ENCODE data around the gene PLAC1.
A peak's percentile ranks its signal among the peaks of the same experiment; 100 is the strongest.

The PLAC1 gene

DNA sequence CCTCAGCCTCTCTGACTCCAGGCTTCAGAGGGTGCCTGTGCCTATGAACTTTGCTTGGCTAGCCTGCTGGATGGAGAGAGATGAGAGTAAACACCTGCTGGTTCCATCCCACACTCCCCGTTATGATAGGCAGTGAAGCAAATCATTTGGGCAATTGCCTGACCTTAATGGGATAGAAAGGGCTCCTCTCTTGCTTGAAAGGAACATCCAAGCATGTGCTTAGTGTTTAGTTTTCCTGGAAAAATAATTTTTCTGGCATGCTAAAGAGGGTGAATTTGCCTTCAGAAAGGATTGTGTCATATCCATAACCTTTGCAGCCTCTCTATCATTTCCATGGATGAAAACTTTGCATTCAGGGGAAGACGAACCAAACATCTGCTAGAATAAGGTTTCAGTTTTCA, 10.8 kb downstream of the PLAC1 start:
- no peak overlapping the region for H3K4me3 ChIP-seq (replicated peaks; ENCODE audit: low read depth, low read length)
- TF ChIP-seq, protein P1, sequence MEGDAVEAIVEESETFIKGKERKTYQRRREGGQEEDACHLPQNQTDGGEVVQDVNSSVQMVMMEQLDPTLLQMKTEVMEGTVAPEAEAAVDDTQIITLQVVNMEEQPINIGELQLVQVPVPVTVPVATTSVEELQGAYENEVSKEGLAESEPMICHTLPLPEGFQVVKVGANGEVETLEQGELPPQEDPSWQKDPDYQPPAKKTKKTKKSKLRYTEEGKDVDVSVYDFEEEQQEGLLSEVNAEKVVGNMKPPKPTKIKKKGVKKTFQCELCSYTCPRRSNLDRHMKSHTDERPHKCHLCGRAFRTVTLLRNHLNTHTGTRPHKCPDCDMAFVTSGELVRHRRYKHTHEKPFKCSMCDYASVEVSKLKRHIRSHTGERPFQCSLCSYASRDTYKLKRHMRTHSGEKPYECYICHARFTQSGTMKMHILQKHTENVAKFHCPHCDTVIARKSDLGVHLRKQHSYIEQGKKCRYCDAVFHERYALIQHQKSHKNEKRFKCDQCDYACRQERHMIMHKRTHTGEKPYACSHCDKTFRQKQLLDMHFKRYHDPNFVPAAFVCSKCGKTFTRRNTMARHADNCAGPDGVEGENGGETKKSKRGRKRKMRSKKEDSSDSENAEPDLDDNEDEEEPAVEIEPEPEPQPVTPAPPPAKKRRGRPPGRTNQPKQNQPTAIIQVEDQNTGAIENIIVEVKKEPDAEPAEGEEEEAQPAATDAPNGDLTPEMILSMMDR (IDR thresholded peaks at IDR 0.05; ENCODE audit: low read length, missing control alignments): no peak
- no peak for DNase-seq (ENCODE audit: low read depth)

DNA sequence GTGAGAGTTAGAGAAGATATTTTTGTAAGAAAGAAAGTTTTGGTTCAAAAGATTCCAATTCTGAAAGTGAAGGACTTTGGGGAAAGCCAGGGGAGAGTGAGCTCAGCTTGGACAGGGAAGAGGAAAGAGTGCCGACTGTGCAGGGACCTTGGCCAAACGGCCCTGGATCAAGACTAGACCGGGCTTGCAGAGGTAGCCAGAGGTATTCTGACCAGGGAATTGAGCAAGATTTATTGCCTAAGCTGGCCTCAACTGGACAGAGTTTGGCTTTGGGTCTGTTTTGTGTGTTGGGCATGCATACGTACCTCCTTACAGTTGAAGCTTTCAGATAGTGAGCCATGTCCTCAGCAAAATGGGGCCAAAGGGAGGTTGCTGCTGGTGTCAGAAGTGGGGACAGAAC, 11.6 kb downstream of the PLAC1 start:
- TF ChIP-seq, protein P1 (IDR thresholded peaks at IDR 0.05; ENCODE audit: low read length, missing control alignments): no peak
- no peak overlapping the region for H3K4me3 ChIP-seq (replicated peaks; ENCODE audit: low read depth, low read length)
- DNase-seq (ENCODE audit: low read depth): no peak

DNA sequence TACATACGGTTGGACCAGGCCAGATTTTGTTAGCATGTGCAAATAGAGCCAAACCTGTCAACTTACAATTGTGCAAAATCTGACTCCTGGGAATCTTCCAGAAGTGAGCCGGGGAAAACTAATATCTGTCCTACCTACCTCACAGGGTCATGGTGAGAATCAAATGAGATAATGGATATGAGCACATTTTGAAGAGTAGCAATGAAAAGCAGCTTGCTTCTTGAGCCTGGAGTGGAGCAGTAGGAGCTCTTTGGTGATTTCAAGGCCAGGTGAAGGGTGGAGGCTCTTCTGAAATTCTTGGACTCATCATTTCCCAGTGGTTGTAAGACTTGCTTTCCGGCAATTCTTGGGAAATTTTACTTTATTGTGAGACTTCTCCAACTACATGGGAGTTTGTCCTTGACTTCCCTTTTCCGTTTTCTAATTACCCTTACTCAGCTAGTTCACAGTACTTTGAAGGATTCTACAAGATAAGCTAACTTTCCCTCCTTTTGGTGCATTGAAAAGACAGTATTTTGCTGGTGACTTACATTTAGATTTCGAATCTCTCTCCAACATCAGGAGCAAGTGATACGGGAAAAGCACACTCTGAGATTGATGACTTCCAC, 12.2 kb downstream of the PLAC1 start:
- no peak for DNase-seq (ENCODE audit: low read depth)
- no peak overlapping the region for H3K4me3 ChIP-seq (replicated peaks; ENCODE audit: low read depth, low read length)
- TF ChIP-seq, protein P1 (IDR thresholded peaks at IDR 0.05; ENCODE audit: low read length, missing control alignments): no peak

DNA sequence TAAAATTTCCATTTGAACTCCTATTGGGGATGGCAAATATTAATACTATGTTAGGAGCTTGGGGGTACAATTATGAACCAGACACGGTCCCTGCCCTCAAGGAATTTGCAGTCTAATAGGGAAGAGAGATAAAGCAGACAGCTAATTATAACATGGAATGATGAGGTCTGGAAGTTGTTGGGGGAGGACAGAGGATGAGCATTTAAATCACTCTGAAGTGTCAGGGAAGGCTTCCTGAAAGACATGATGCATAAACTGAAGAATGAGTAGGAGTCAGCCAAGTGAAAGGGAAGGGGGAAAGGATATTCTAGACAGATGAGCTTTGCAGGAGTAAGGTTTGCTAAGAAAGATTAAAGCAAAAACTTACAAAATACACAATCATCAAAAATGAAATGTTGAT, 15.9 kb downstream of the PLAC1 start:
- peak; percentile 16 for DNase-seq (ENCODE audit: low read depth)
- TF ChIP-seq, protein P1 (IDR thresholded peaks at IDR 0.05; ENCODE audit: low read length, missing control alignments): no peak

DNA sequence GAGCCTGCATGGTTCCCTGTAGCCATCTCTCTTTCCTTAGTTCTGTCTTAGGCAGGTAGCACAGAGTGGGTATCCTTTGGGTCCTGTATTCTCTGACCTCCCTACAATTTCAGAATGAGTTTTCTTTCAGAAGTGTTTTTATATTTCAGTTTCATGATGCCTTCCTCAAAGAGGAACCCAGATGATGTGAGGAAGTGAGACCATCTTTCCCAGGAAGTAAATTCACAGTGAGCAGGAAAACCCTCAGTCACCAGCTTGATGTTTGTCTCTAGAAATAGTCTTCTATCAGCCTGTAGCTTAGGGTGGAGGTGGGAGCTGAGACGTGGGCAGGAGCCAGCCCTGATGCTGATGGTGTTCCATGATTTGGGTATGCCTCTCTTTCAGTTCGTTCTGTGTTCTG, 16.9 kb downstream of the PLAC1 start:
- TF ChIP-seq, protein P1 (IDR thresholded peaks at IDR 0.05; ENCODE audit: low read length, missing control alignments): no peak
- no peak for DNase-seq (ENCODE audit: low read depth)
- H3K4me3 ChIP-seq (replicated peaks; ENCODE audit: low read depth, low read length): no peak overlapping the region

More for the DNA sequence above, 15.9 kb downstream of the PLAC1 start:
- no peak overlapping the region for H3K4me3 ChIP-seq (replicated peaks; ENCODE audit: low read depth, low read length)

DNA sequence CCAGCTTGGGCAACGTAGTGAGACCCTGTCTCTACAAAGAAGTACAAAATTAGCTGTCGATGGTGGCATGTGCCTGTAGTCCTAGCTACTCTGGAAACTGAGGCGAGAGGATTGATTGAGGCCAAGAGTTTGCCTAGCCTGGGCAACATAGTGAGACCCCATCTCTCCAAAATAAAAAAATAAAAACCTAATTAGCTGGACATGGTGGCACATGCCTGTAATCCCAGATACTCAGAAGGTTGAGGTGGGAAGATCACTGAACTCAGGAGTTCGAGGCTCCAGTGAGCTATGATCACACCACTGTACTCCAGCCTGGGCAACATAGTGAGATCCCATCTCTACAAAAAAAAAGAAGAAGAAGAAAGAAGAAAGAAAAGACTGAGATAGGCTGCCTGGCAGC, 17.4 kb downstream of the PLAC1 start:
- TF ChIP-seq, protein P1 (IDR thresholded peaks at IDR 0.05; ENCODE audit: low read length, missing control alignments): no peak
- H3K4me3 ChIP-seq (replicated peaks; ENCODE audit: low read depth, low read length): no peak overlapping the region
- no peak for DNase-seq (ENCODE audit: low read depth)

DNA sequence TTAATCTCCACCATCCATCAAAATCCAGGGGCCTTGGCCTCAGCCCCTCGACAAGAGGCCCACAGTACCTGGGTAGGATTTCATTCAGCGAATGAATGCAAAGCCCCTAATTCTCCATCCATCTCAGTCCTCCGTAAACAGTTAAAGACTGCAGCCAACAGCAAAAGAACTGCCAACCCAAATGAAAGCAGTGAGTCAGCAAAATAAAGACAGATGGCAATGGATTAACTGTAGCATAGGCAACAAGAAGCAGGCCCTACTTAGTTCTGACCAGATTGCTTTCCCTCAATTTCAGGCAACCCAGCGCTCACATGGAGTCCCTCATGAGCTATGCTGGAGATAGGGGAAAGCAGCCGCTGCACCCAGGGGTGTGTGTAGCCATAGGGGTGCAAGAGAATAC, 21.4 kb downstream of the PLAC1 start:
- no peak overlapping the region for H3K4me3 ChIP-seq (replicated peaks; ENCODE audit: low read depth, low read length)
- TF ChIP-seq, protein P1 (IDR thresholded peaks at IDR 0.05; ENCODE audit: low read length, missing control alignments): no peak
- DNase-seq (ENCODE audit: low read depth): peak; percentile 25
